ENCODE data around the gene SLC6A6.

DNA sequence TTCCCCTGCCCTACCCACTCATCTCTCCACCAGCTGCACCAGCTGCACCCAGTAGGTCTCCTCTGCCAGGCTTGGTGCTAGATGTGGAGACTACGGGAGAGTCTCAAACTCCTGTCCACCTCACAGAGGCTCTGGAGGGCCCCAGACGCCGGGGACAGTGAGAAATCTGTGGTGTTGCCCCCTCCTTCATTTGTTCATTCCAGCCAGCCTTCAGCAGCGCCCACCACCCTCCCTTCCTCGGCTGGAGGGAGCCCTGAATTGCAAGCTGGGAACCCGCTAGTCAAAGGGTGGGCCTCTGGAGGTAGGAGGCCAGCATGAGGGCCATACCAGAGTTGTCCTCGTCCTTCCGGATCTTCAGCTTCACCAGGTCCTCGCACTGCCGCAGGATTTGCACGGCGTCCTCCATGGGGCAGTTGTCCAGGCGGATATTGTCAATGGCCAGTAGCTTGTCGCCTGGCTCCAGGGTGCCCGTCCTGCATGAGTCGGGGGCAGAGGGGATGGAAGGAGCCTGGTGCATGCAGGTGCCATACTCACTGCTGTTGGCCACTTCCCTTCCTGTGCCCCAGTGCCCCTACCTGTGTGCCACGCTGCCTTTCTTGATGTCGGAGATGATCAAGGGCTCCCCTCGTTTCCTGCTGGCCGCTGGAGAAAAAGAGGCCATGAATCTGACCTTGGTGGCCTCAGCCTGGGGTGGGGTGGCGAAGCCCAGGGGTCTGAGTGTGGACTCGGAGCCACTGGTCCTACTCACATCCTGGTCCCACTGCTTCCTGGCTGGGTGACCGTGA lies 108.6 kb downstream of the SLC6A6 start:
- TF ChIP-seq SP1 (IDR thresholded peaks at IDR 0.05) (no peak), NR2F2 (IDR thresholded peaks at IDR 0.05) (no peak), FOXA1 (IDR thresholded peaks at IDR 0.05) (no peak), YY1 (IDR thresholded peaks at IDR 0.05) (no peak), RAD21 (IDR thresholded peaks at IDR 0.05) (no peak), TAF1 (conservative IDR thresholded peaks at IDR 0.05) (no peak), GABPA (IDR thresholded peaks at IDR 0.05 in 1 of 2, conservative IDR thresholded peaks at IDR 0.05 in 1 of 2) (no peak)
- TF ChIP-seq, protein P1, sequence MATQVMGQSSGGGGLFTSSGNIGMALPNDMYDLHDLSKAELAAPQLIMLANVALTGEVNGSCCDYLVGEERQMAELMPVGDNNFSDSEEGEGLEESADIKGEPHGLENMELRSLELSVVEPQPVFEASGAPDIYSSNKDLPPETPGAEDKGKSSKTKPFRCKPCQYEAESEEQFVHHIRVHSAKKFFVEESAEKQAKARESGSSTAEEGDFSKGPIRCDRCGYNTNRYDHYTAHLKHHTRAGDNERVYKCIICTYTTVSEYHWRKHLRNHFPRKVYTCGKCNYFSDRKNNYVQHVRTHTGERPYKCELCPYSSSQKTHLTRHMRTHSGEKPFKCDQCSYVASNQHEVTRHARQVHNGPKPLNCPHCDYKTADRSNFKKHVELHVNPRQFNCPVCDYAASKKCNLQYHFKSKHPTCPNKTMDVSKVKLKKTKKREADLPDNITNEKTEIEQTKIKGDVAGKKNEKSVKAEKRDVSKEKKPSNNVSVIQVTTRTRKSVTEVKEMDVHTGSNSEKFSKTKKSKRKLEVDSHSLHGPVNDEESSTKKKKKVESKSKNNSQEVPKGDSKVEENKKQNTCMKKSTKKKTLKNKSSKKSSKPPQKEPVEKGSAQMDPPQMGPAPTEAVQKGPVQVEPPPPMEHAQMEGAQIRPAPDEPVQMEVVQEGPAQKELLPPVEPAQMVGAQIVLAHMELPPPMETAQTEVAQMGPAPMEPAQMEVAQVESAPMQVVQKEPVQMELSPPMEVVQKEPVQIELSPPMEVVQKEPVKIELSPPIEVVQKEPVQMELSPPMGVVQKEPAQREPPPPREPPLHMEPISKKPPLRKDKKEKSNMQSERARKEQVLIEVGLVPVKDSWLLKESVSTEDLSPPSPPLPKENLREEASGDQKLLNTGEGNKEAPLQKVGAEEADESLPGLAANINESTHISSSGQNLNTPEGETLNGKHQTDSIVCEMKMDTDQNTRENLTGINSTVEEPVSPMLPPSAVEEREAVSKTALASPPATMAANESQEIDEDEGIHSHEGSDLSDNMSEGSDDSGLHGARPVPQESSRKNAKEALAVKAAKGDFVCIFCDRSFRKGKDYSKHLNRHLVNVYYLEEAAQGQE (IDR thresholded peaks at IDR 0.05) = no peak
- TF ChIP-seq, protein P2, sequence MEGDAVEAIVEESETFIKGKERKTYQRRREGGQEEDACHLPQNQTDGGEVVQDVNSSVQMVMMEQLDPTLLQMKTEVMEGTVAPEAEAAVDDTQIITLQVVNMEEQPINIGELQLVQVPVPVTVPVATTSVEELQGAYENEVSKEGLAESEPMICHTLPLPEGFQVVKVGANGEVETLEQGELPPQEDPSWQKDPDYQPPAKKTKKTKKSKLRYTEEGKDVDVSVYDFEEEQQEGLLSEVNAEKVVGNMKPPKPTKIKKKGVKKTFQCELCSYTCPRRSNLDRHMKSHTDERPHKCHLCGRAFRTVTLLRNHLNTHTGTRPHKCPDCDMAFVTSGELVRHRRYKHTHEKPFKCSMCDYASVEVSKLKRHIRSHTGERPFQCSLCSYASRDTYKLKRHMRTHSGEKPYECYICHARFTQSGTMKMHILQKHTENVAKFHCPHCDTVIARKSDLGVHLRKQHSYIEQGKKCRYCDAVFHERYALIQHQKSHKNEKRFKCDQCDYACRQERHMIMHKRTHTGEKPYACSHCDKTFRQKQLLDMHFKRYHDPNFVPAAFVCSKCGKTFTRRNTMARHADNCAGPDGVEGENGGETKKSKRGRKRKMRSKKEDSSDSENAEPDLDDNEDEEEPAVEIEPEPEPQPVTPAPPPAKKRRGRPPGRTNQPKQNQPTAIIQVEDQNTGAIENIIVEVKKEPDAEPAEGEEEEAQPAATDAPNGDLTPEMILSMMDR (IDR thresholded peaks at IDR 0.05; ENCODE audit: low read depth, low read length, missing input control) = no peak
- TF ChIP-seq, protein P3, sequence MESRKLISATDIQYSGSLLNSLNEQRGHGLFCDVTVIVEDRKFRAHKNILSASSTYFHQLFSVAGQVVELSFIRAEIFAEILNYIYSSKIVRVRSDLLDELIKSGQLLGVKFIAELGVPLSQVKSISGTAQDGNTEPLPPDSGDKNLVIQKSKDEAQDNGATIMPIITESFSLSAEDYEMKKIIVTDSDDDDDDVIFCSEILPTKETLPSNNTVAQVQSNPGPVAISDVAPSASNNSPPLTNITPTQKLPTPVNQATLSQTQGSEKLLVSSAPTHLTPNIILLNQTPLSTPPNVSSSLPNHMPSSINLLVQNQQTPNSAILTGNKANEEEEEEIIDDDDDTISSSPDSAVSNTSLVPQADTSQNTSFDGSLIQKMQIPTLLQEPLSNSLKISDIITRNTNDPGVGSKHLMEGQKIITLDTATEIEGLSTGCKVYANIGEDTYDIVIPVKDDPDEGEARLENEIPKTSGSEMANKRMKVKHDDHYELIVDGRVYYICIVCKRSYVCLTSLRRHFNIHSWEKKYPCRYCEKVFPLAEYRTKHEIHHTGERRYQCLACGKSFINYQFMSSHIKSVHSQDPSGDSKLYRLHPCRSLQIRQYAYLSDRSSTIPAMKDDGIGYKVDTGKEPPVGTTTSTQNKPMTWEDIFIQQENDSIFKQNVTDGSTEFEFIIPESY (IDR thresholded peaks at IDR 0.05) = no peak
- TF ChIP-seq, protein P4, sequence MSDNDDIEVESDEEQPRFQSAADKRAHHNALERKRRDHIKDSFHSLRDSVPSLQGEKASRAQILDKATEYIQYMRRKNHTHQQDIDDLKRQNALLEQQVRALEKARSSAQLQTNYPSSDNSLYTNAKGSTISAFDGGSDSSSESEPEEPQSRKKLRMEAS (IDR thresholded peaks at IDR 0.05) = no peak

All from liver (tissue), 3 donors.